Measurements from ENCODE around the gene TTC34.
"Not testable (repeated sequence)": the region's sequence is repeated elsewhere in the genome, so short reads cannot be mapped to it uniquely, and the experiment has no call there.

TTC34 gene

GRCh38 chr1:2781627-2782026 is 19.9 kb downstream of the TTC34 start:
- Histone ChIP-seq H3K4me3 (ENCODE audit: low read depth in 1 of 2, low read length in 1 of 2) (no peak overlapping the region), H3K27me3 (peaks cover under 1% of the 10 kb centered on the region), H3K4me1 (ENCODE audit: control insufficient read depth in 1 of 2, insufficient read depth in 1 of 2, low read depth in 1 of 2, low read length in 1 of 2) (no peaks in the 10 kb centered on the region), H3K9me3 (peaks cover 5% of the 10 kb centered on the region), H3K27ac (no peak overlapping the region), H3K36me3 (no peaks in the 10 kb centered on the region)
- TF ChIP-seq CTCF (IDR thresholded peaks at IDR 0.05): no peak

DNA sequence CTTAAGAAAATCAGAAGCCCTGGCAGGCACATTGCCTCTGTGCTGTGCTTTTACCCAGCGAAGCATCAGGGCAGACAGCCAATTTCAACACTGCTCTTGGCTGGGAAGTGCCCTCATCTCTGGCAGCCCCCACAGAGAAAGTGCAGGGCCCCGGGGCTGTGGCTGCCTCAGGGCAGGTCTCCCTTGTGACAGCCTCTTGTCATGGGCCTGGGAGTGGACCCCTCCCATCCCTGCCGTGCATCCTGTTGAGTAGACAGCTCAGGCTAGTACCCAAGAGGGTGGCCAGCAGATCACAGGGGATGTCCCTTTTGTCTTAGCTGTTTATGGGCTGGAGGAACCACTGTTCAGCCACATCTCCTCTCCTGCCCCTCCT is 23.3 kb downstream of the TTC34 start:
- Histone ChIP-seq H3K27me3 (no peaks in the 10 kb centered on the region), H3K9me3 (peaks cover 5% of the 10 kb centered on the region), H3K4me3 (ENCODE audit: low read depth in 1 of 2, low read length in 1 of 2) (no peak overlapping the region), H3K4me1 (ENCODE audit: control insufficient read depth in 1 of 2, insufficient read depth in 1 of 2, low read depth in 1 of 2, low read length in 1 of 2) (no peaks in the 10 kb centered on the region), H3K36me3 (no peaks in the 10 kb centered on the region), H3K27ac (no peak overlapping the region)
- TF ChIP-seq CTCF (IDR thresholded peaks at IDR 0.05): no peak

- H3K27me3 ChIP-seq: no peaks in the 10 kb centered on the region
These were observed 23.9 kb downstream of the TTC34 start for GRCh38 chr1:2777424-2778219.

GRCh38 chr1:2775333-2775732 is 26.2 kb downstream of the TTC34 start:
- not testable (repeated sequence) for H3K9me3 ChIP-seq; H3K4me1 ChIP-seq (ENCODE audit: control insufficient read depth in 1 of 2, insufficient read depth in 1 of 2, low read depth in 1 of 2, low read length in 1 of 2); H3K27me3 ChIP-seq; H3K36me3 ChIP-seq; H3K27ac ChIP-seq; H3K4me3 ChIP-seq (ENCODE audit: low read depth in 1 of 2, low read length in 1 of 2)

More at GRCh38 chr1:2777424-2778219, 23.9 kb downstream of the TTC34 start:
- peaks cover 5% of the 10 kb centered on the region for H3K9me3 ChIP-seq
- no peak overlapping the region for H3K27ac ChIP-seq
- no peaks in the 10 kb centered on the region for H3K36me3 ChIP-seq
- H3K4me1 ChIP-seq (ENCODE audit: control insufficient read depth in 1 of 2, insufficient read depth in 1 of 2, low read depth in 1 of 2, low read length in 1 of 2): no peaks in the 10 kb centered on the region
- no peak for TF ChIP-seq CTCF (IDR thresholded peaks at IDR 0.05)
- no peak overlapping the region for H3K4me3 ChIP-seq (ENCODE audit: low read depth in 1 of 2, low read length in 1 of 2)

DNA sequence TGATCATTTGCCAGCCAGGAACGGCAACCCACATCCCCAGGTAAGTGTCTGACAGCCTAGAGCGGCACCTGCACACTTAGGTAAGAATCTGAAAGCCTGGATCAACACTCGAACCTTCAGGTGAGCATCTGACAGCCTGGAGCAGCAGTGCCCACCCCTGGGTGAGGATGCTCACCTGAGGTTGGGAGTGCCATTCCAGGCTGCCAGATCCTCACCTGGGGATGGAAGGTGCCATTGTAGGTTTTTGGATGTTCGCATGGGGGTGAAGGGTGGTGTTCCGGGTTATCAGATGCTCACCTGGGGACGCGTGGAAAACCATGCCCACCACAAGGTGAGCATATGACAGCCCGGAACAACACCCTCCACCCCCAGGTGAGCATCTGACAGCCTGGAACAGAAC is 33.4 kb downstream of the TTC34 start:
- not testable (repeated sequence) for H3K27ac ChIP-seq; H3K36me3 ChIP-seq; H3K4me3 ChIP-seq (ENCODE audit: low read depth in 1 of 2, low read length in 1 of 2); H3K27me3 ChIP-seq; H3K4me1 ChIP-seq (ENCODE audit: control insufficient read depth in 1 of 2, insufficient read depth in 1 of 2, low read depth in 1 of 2, low read length in 1 of 2); H3K9me3 ChIP-seq

GRCh38 chr1:2759433-2759832 is 42.1 kb downstream of the TTC34 start:
- not testable (repeated sequence) for H3K27me3 ChIP-seq; H3K4me3 ChIP-seq (ENCODE audit: low read depth in 1 of 2, low read length in 1 of 2); H3K4me1 ChIP-seq (ENCODE audit: control insufficient read depth in 1 of 2, insufficient read depth in 1 of 2, low read depth in 1 of 2, low read length in 1 of 2); H3K9me3 ChIP-seq; H3K27ac ChIP-seq; H3K36me3 ChIP-seq

GRCh38 chr1:2757519-2757918 is 44.0 kb downstream of the TTC34 start:
- not testable (repeated sequence) for H3K4me1 ChIP-seq (ENCODE audit: control insufficient read depth in 1 of 2, insufficient read depth in 1 of 2, low read depth in 1 of 2, low read length in 1 of 2); H3K27me3 ChIP-seq; H3K4me3 ChIP-seq (ENCODE audit: low read depth in 1 of 2, low read length in 1 of 2); H3K36me3 ChIP-seq; H3K9me3 ChIP-seq; H3K27ac ChIP-seq

- H3K4me1 ChIP-seq (ENCODE audit: control insufficient read depth in 1 of 2, insufficient read depth in 1 of 2, low read depth in 1 of 2, low read length in 1 of 2); H3K27me3 ChIP-seq; H3K27ac ChIP-seq; H3K36me3 ChIP-seq; H3K9me3 ChIP-seq; H3K4me3 ChIP-seq (ENCODE audit: low read depth in 1 of 2, low read length in 1 of 2): not testable (repeated sequence)
These were observed 46.1 kb downstream of the TTC34 start for GRCh38 chr1:2755426-2755825.

DNA sequence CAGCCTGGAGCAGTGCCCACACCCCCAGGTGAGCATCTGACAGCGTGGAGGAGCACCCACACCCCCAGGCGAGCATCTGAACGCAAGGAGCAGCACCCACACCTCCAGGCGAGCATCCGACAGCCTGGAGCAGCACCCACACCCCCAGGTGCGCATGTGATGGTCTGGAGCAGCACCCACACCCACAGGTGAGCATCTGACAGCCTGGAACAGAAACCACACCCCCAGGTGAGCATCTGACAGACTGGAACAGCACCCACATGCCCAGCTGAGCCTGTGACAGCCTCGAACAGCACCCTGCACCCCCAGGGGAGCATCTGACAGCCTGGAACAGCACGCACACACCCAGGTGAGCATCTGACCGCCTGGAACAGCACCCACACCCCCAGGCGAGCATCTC is 46.9 kb downstream of the TTC34 start:
- not testable (repeated sequence) for H3K36me3 ChIP-seq; H3K4me3 ChIP-seq (ENCODE audit: low read depth in 1 of 2, low read length in 1 of 2); H3K9me3 ChIP-seq; H3K4me1 ChIP-seq (ENCODE audit: control insufficient read depth in 1 of 2, insufficient read depth in 1 of 2, low read depth in 1 of 2, low read length in 1 of 2); H3K27ac ChIP-seq; H3K27me3 ChIP-seq

- H3K9me3 ChIP-seq; H3K27ac ChIP-seq; H3K4me3 ChIP-seq (ENCODE audit: low read depth in 1 of 2, low read length in 1 of 2); H3K36me3 ChIP-seq; H3K27me3 ChIP-seq; H3K4me1 ChIP-seq (ENCODE audit: control insufficient read depth in 1 of 2, insufficient read depth in 1 of 2, low read depth in 1 of 2, low read length in 1 of 2): not testable (repeated sequence)
These were observed 49.0 kb downstream of the TTC34 start for GRCh38 chr1:2752503-2752902.

DNA sequence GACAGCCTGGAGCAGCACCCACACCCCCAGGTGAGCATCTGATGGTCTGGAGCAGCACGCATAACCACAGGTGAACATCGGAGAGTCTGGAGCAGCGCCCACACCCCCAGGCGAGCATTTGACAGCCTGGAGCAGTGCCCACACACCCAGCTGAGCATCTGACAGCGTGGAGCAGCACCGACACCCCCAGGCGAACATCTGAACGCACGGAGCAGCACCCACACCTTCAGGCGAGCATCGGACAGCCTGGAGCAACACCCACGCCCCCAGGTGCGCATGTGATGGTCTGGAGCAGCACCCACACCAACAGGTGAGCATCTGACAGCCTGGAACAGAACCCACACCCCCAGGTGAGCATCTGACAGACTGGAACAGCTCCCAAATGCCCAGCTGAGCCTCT is 49.6 kb downstream of the TTC34 start:
- H3K36me3 ChIP-seq; H3K27ac ChIP-seq; H3K4me1 ChIP-seq (ENCODE audit: control insufficient read depth in 1 of 2, insufficient read depth in 1 of 2, low read depth in 1 of 2, low read length in 1 of 2); H3K9me3 ChIP-seq; H3K4me3 ChIP-seq (ENCODE audit: low read depth in 1 of 2, low read length in 1 of 2); H3K27me3 ChIP-seq: not testable (repeated sequence)

Measured in neutrophil (primary cell).